Measurements from ENCODE around the gene TAL1.

The TAL1 gene

DNA sequence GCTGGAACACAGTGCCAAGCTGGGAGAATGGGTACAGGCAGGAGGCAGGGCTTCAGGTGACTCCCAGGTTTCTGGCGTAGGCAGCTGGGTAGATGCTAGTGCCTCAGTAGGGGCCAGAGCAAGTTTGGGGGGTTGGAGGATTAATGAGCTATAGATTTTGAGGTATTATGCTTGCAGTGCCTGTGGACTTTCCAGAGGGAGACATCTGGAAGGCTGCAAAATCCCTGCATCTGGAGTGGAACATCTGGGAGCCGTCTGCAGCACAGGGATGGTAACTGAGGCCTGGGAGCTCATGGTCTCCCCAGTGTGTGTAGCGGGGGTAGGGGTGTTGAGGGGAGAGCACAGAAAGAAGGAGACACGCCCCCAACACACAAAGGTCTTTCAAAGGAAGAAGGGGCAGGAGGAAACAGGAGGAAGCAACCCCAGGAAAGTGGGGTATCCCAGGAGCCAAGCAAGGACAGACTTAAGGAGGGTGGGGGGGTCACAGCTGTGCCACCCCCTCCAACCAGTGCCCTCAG lies 40.0 kb downstream of the TAL1 start:
- Histone ChIP-seq H3K4me3 (ENCODE audit: low read length, poor library complexity, severe bottlenecking) (no peak overlapping the region), H4K20me1 (ENCODE audit: insufficient read depth, low read length, poor library complexity, severe bottlenecking) (no peaks in the 10 kb centered on the region), H3K9me3 (ENCODE audit: insufficient read depth, low read depth, low read length) (no peaks in the 10 kb centered on the region), H2AFZ (ENCODE audit: low read length) (peak overlapping the region; percentile 44; the same call in 1 of the 2 replicates), H3F3A (ENCODE audit: low read depth) (no peaks in the 10 kb centered on the region), H3K9me2 (replicated peaks; ENCODE audit: low read depth, low read length) (no peaks in the 10 kb centered on the region), H3K27me3 (ENCODE audit: insufficient read depth, low read length, poor library complexity, severe bottlenecking) (no peaks in the 10 kb centered on the region), H3K79me2 (ENCODE audit: insufficient read depth, low read length) (no peaks in the 10 kb centered on the region), H3K36me3 (ENCODE audit: insufficient read depth, low read length) (no peaks in the 10 kb centered on the region), H3K4me1 (ENCODE audit: insufficient read depth, low read length, poor library complexity, severe bottlenecking) (no peaks in the 10 kb centered on the region), H3K9ac (ENCODE audit: low read depth, low read length, poor library complexity, severe bottlenecking) (no peak overlapping the region), H3K4me2 (ENCODE audit: low read depth, low read length, poor library complexity, severe bottlenecking) (no peak overlapping the region)
- TF ChIP-seq EZH2phosphoT487 (IDR thresholded peaks at IDR 0.05; ENCODE audit: borderline replicate concordance): no peak
- TF ChIP-seq, protein P1, sequence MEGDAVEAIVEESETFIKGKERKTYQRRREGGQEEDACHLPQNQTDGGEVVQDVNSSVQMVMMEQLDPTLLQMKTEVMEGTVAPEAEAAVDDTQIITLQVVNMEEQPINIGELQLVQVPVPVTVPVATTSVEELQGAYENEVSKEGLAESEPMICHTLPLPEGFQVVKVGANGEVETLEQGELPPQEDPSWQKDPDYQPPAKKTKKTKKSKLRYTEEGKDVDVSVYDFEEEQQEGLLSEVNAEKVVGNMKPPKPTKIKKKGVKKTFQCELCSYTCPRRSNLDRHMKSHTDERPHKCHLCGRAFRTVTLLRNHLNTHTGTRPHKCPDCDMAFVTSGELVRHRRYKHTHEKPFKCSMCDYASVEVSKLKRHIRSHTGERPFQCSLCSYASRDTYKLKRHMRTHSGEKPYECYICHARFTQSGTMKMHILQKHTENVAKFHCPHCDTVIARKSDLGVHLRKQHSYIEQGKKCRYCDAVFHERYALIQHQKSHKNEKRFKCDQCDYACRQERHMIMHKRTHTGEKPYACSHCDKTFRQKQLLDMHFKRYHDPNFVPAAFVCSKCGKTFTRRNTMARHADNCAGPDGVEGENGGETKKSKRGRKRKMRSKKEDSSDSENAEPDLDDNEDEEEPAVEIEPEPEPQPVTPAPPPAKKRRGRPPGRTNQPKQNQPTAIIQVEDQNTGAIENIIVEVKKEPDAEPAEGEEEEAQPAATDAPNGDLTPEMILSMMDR (conservative IDR thresholded peaks at IDR 0.05; ENCODE audit: low read length): no peak

DNA sequence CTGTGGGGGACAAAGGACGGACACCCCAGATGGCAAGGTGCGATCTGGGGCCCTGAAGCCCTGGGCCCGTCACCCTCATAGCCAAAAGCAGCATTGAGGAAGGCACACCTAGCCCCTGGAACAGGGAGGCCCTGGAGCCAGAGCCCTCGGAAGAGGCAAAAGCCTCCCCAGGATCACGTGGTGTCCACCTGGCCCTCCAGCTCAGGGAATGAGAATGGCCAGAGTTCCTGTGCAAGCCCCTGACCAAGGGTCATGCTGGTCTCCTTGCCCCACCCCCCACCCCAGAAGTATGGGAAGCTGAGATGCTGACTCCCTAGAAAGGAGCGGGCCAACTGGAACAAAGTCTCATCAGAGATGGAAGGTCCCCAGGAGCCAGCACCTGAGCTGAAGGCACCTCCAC lies 41.2 kb downstream of the TAL1 start:
- Histone ChIP-seq H3K4me3 (ENCODE audit: low read length, poor library complexity, severe bottlenecking) (no peak overlapping the region), H3K36me3 (ENCODE audit: insufficient read depth, low read length) (no peaks in the 10 kb centered on the region), H3K9ac (ENCODE audit: low read depth, low read length, poor library complexity, severe bottlenecking) (no peak overlapping the region), H3F3A (ENCODE audit: low read depth) (no peaks in the 10 kb centered on the region), H3K79me2 (ENCODE audit: insufficient read depth, low read length) (no peaks in the 10 kb centered on the region), H2AFZ (ENCODE audit: low read length) (no peak overlapping the region), H3K9me3 (ENCODE audit: insufficient read depth, low read depth, low read length) (no peaks in the 10 kb centered on the region), H3K4me2 (ENCODE audit: low read depth, low read length, poor library complexity, severe bottlenecking) (no peak overlapping the region), H3K27me3 (ENCODE audit: insufficient read depth, low read length, poor library complexity, severe bottlenecking) (no peaks in the 10 kb centered on the region), H3K4me1 (ENCODE audit: insufficient read depth, low read length, poor library complexity, severe bottlenecking) (no peaks in the 10 kb centered on the region), H3K9me2 (replicated peaks; ENCODE audit: low read depth, low read length) (no peaks in the 10 kb centered on the region), H4K20me1 (ENCODE audit: insufficient read depth, low read length, poor library complexity, severe bottlenecking) (no peaks in the 10 kb centered on the region)
- TF ChIP-seq, protein P1 (conservative IDR thresholded peaks at IDR 0.05; ENCODE audit: low read length): no peak
- no peak for TF ChIP-seq EZH2phosphoT487 (IDR thresholded peaks at IDR 0.05; ENCODE audit: borderline replicate concordance)

DNA sequence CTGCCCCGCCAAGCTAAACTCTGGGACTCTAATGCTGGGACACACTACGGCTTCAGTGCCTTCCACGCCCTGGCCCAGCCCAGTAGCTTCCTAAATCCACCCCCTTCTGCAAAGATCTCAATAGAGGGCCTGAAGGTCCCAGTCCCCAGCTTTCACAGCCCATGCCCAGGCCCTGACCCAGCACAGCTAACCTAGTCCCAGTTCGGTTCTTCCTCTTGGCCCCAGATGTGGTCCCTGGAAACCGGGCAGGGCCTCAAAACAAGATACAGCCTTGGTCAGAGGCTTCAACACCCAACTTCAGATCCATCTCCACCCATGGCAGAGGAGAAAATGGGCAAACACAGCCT lies 41.5 kb downstream of the TAL1 start:
- no peak overlapping the region for H3K4me3 ChIP-seq (ENCODE audit: low read length, poor library complexity, severe bottlenecking)
- TF ChIP-seq EZH2phosphoT487 (IDR thresholded peaks at IDR 0.05; ENCODE audit: borderline replicate concordance): no peak
- TF ChIP-seq, protein P1 (conservative IDR thresholded peaks at IDR 0.05; ENCODE audit: low read length): no peak
- H3K27me3 ChIP-seq (ENCODE audit: insufficient read depth, low read length, poor library complexity, severe bottlenecking): no peaks in the 10 kb centered on the region
- H3K4me1 ChIP-seq (ENCODE audit: insufficient read depth, low read length, poor library complexity, severe bottlenecking): no peaks in the 10 kb centered on the region
- H2AFZ ChIP-seq (ENCODE audit: low read length): no peak overlapping the region
- no peaks in the 10 kb centered on the region for H3K79me2 ChIP-seq (ENCODE audit: insufficient read depth, low read length)
- H3K9ac ChIP-seq (ENCODE audit: low read depth, low read length, poor library complexity, severe bottlenecking): no peak overlapping the region
- no peaks in the 10 kb centered on the region for H3K36me3 ChIP-seq (ENCODE audit: insufficient read depth, low read length)
- no peak overlapping the region for H3K4me2 ChIP-seq (ENCODE audit: low read depth, low read length, poor library complexity, severe bottlenecking)
- no peaks in the 10 kb centered on the region for H3K9me2 ChIP-seq (replicated peaks; ENCODE audit: low read depth, low read length)
- H3K9me3 ChIP-seq (ENCODE audit: insufficient read depth, low read depth, low read length): no peaks in the 10 kb centered on the region
- no peaks in the 10 kb centered on the region for H3F3A ChIP-seq (ENCODE audit: low read depth)
- H4K20me1 ChIP-seq (ENCODE audit: insufficient read depth, low read length, poor library complexity, severe bottlenecking): no peaks in the 10 kb centered on the region
